Hepatocyte (in vitro differentiated cells): ENCODE measurements around the gene CTDNEP1.

Experiments used
- CTCF ChIP-seq: fragments of 200-600 bp; sonication (generic); IDR thresholded peaks from 2 replicates; pipeline ENCODE4 v1.5.1; 2016; ENCODE audit warnings: antibody characterized with exemption, mild to moderate bottlenecking; ENCODE audit not compliant: poor library complexity
- EZH2 ChIP-seq: fragments of 200-600 bp; sonication (generic); IDR thresholded peaks from 2 replicates; pipeline ENCODE4 v1.6.1; 2016; ENCODE audit warnings: antibody characterized with exemption, mild to moderate bottlenecking, borderline replicate concordance
- EZH2phosphoT487 ChIP-seq: fragments of 200-600 bp; sonication (generic); IDR thresholded peaks from one replicate; pipeline ENCODE4 v1.6.1; 2018; ENCODE audit warnings: antibody characterized with exemption, mild to moderate bottlenecking, low read depth, moderate library complexity; ENCODE audit not compliant: unreplicated experiment, severe bottlenecking

- no peak for TF ChIP-seq CTCF
- no peak for TF ChIP-seq EZH2phosphoT487
- no peak for TF ChIP-seq EZH2
These were observed 5.4 kb upstream of the CTDNEP1 start for GRCh38 chr17:7256766-7257456.
